COR-L47 (cell line): ENCODE results near the gene KCNK5.

Source experiments
- DNase-seq: peaks from one replicate; lab custom pipeline; 2025; lab: John Stamatoyannopoulos, UW

The KCNK5 gene

DNA sequence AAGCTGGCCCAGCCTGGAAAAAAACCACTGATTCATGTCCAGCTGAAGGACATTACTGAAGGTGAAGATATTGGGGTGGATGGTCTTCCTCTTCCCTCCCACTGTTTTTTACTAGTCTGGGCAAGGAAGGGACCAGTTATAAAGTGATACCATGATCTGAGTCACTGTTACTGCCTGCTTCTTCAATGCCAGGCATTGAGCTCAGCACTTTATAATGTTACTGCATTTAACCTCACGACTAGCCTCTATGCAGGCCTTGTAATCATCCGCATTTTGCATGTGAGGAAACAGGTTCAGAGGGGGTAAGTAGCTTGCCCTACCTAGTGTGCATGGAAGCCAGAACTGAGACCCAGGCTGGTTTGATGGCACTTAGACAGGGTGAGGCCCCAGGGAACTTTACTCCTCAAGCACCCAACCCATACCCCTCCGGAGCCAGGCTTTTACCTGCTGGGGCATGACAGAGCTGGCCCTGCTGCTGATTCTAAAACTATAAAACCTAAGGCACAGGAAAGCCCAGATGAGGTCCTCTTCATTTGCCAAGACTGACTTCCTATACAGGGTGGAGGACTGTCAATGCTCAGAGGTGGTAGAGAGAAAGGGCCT lies 11.0 kb upstream of the KCNK5 start:
- DNase-seq = no peak

- DNase-seq = no peak
These were observed 10.4 kb upstream of the KCNK5 start for GRCh38 chr6:39239527-39240154.

DNA sequence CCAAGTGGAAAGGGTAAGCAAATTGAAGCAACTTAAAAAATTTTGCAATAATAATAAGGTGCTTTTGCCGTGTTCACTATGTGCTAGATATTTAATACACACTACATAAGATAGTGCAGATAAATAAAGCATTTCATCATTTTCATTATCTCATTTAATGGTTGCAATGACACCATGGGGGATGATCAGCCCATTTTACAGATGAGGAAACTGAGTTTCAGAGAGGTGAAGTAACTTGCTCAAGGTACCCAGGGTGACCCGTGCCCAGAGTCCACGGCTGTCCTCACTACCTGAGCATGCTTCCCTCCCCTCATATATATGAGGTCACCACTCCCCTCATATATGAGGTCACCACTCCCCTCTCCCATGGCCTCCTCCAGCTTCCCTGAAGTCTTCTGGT lies 7.5 kb upstream of the KCNK5 start:
- DNase-seq = no peak

GRCh38 chr6:39233333-39233732 lies 4.1 kb upstream of the KCNK5 start:
- no peak for DNase-seq

- no peak for DNase-seq
These were observed 2.4 kb upstream of the KCNK5 start for GRCh38 chr6:39231521-39232243.

DNA sequence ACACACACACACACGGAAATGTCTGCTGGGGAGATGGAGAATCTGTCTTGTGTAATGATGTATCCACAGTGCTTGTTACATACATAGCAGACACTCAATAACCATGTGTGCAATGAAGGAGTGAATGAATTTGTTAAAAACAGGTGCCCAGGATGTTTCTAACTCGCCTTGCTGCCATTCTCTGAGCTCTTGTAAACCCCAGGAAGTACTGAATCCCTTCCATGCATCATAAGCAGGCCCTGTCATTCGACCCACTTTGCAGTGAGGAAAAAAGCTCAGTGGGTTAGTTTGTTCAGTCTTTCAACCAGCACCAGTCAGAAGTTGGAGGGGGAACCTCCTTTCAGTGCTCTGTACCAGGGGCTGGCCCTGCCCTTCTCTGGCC lies 1.4 kb upstream of the KCNK5 start:
- no peak for DNase-seq

GRCh38 chr6:39228111-39228971 lies 934 bp downstream of the KCNK5 start:
- DNase-seq = no peak

GRCh38 chr6:39227476-39227875 lies 1.8 kb downstream of the KCNK5 start:
- DNase-seq = no peak

DNA sequence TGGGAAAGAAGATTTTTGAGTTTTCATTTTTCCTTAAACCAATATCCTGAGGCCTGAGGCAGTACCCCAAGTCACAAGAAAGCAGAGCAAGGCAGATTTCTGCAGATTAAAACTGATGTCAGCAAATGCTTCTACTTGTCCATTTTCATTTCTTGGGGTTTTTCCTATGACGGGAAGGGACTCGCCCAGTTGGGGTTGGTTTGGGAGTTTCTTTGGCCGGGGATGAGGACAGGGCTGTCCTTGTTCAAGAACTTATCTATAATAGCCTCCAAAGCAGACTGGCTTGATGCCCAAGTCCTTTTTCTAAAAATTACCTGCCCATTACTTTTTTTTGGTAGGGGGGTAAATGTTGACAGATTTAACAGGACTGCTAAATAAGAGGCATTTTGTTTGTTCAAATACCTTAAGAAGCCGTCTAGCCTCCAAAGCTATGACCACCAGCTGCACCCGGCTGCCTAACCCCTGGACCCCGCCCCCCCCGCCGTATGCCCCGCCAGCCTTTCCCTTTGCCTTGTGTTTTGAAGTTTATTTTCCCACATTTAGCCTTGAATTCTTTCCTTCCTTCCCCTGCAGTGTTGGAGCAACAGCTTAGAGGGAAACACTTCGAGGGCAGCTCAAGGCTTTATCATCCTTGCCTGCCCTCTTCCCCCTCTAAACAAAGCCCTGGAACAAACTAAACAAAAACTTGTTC lies 2.5 kb downstream of the KCNK5 start:
- DNase-seq = no peak

GRCh38 chr6:39225946-39226437 lies 3.3 kb downstream of the KCNK5 start:
- DNase-seq = no peak

DNA sequence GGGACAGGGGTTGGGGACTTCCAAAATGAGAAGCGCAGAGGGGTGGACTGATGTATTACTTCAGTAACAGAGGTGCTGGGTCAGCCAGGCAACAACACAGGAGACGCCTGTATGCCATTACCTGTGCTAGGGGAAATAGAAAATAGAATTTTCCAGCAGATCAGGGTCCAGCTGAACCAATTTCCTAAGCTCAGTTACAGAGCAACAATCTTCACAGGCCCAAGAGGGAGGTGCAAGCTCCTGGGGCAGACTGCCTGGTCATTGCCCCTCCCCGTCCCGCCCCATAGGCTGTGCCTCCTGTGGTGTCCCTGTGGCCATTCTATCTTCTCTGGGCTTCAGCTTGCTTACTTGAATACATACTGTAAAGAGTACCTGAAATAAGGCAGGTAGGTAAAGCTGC lies 3.7 kb downstream of the KCNK5 start:
- DNase-seq = no peak

DNA sequence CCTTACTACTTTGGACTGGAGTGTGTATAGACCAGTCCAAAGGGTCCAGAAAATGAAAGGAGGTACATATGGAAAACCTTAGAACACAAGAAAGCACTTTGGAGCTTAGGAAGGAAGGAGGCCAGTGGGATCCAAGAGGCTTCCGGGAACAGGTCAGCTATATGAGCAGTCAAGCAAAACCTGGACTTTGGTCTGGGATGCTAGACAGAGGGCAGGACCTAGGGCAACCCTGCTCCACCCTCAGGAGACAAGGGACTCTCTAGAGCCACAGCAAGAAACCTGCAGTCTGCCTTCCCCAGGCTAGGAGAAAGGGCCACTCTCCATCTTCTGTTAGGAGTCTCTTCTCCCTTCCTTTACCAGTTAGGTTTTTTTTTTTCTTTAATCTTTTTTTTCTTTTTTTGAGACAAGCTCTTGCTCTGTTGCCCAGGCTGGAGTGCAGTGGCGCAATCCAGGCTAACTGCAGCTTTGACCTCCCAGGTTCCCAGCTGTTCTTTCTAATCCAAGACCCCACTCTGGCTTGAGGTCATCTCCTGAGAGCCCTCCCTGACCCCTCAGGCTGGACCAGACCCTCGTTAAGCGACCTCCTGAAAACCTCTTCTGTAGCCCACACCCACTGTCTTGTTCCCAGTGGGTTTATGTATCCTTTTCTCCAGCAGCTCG lies 4.6 kb downstream of the KCNK5 start:
- DNase-seq = no peak

GRCh38 chr6:39224011-39224410 lies 5.3 kb downstream of the KCNK5 start:
- DNase-seq = no peak

DNA sequence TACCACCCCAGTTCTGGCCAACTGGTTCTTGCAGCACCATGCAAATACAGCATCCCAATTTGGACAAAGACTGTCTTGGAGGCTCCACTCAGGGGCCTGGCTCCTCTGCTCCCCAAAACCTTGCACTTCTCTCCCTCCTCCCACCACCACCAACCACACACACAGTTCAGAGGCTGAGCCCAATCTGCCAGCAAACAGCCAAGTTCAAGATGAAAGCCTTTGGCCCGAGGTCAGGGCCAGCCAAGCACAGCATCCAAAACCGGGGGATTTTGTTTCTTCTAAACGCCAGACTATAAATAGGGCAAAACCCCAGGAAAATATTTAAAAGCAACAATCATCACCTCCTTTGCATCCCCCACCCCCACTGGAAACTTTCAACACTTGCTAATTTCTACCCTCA lies 5.7 kb downstream of the KCNK5 start:
- no peak for DNase-seq

- no peak for DNase-seq
These were observed 6.2 kb downstream of the KCNK5 start for GRCh38 chr6:39223061-39223460.

GRCh38 chr6:39221779-39222641 lies 7.3 kb downstream of the KCNK5 start:
- no peak for DNase-seq

DNA sequence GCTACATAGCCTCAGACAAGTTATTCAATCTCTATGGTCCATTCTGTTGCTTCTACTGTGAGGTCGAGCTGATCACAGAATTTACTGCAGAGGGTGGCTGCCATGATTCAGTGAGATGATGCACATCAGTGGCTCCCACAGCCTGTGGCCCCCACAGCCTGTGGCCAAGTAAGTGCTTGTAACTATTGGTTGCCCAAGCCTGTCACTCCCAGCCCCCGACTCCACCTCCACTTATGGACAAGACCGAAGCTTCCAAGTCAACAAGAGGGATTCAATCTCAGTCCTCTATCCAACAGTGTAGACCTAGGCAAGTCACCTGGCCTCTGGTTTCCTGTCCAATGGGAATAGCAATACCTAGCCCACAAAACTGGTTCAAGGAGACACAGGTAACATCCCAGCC lies 8.2 kb downstream of the KCNK5 start:
- no peak for DNase-seq

DNA sequence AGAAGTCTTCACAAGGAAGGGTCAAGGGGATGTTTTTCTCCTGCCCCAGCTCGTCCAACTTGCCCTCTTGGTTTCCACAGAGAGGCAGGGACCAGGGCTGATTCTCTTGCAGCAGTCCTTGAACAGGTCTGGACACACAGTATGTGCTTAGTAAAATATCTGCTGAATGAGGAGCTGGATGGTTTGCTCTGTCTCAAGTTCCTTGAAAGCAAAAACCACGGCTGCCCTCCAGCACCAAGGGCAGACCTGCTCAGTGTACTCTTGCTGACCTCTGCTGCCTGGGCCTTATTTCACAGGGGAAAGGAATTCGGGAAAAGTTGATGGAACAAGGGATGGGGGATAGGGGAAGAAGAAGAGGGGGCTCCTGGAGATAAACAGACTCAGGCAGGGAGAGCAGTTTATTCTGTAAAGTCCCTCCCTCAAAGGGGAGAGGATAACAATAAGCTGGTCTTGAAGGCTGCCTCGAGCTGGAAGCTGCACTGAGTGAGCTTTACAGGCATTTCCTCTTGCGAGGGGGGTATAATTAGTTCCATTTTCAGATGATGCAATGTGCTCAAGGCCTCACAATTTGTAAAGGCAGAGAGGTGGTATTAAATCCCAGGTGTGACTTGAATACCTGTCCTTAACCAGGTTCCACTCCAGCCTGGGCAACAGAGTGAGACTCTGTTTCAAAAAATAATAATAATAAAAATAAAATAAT lies 10.3 kb downstream of the KCNK5 start:
- no peak for DNase-seq

- DNase-seq = no peak
These were observed 12.0 kb downstream of the KCNK5 start for GRCh38 chr6:39217177-39217864.
